ENCODE data around the gene SYTL5. TPM values are rescaled to one million over a fixed set of nuclear protein-coding genes. Genes with fewer than 3 reads are reported as not detected.

Gene SYTL5
- total and polyA plus RNA-seq, 2 experiments from 2014 or later = 0.23 to 0.35 TPM

- TF ChIP-seq ZNF462 (CRISPR knock-in tag; IDR thresholded peaks at IDR 0.05) (no peak), EZH2phosphoT487 (IDR thresholded peaks at IDR 0.05; ENCODE audit: unreplicated experiment) (no peak), ZNF114 (CRISPR knock-in tag; IDR thresholded peaks at IDR 0.05) (no peak), STAT1 (IDR thresholded peaks at IDR 0.05; ENCODE audit: unreplicated experiment) (no peak)
Measured at GRCh38 chrX:38085813-38086212, 79.5 kb downstream of the SYTL5 start (continued).

- Histone ChIP-seq H3K4me2 (no peak overlapping the region), H4K20me1 (replicated peaks; ENCODE audit: insufficient read depth) (no peaks in the 10 kb centered on the region), H3K9me2 (ENCODE audit: insufficient read depth) (no peaks in the 10 kb centered on the region), H2AFZ (no peak overlapping the region), H3K36me3 (ENCODE audit: insufficient read depth) (no peaks in the 10 kb centered on the region), H3K4me1 (ENCODE audit: insufficient read depth) (no peaks in the 10 kb centered on the region), H3K4me3 (no peak overlapping the region), H3K27me3 (ENCODE audit: insufficient read depth) (no peaks in the 10 kb centered on the region), H3F3A (replicated peaks; ENCODE audit: low read depth) (no peaks in the 10 kb centered on the region), H3K79me2 (replicated peaks; ENCODE audit: insufficient read depth) (no peaks in the 10 kb centered on the region), H3K27ac (ENCODE audit: low read depth) (no peak overlapping the region)
- ATAC-seq (no peak), DNase-seq (ENCODE audit: low spot score) (no peak)
- Mint-ChIP-seq H3K4me3 (no peak overlapping the region), H3K27me3 (ENCODE audit: insufficient read depth, low read depth, poor library complexity) (peaks cover 3% of the 10 kb centered on the region), H3K9me3 (no peaks in the 10 kb centered on the region; the same call in 2 of the 3 replicates), H3K4me1 (no peaks in the 10 kb centered on the region), H3K27ac (no peak overlapping the region), H3K36me3 (ENCODE audit: low read depth) (no peaks in the 10 kb centered on the region)
- TF ChIP-seq REST (IDR thresholded peaks at IDR 0.05; ENCODE audit: unreplicated experiment) = no peak
Measured at GRCh38 chrX:38086451-38087215, 80.3 kb downstream of the SYTL5 start.

All from GM23338 (cell line).